Activated CD4-positive, alpha-beta T cell treated with anti-CD3 and anti-CD28 coated beads, Interleukin-2, amount 10 ng/mL, durations not matched to agents 24 days and 14 days (primary cell): Measurements from ENCODE around the gene ZNF362. TPM values are rescaled to one million over a fixed set of nuclear protein-coding genes. Genes with fewer than 3 reads are reported as not detected.
A peak's percentile ranks its signal among the peaks of the same experiment; 100 is the strongest.
"Not testable (repeated sequence)": the region's sequence is repeated elsewhere in the genome, so short reads cannot be mapped to it uniquely, and the experiment has no call there.

Experiments used
- DNase-seq: peaks from one replicate; pipeline ENCODE4 v3.0.0; 2022
- H3K27ac Mint-ChIP-seq: one replicate; pipeline ENCODE4 v1.8.0; 2022; ENCODE audit warnings: mild to moderate bottlenecking, mixed read lengths
- H3K27me3 Mint-ChIP-seq: one replicate; pipeline ENCODE4 v1.8.0; 2022; ENCODE audit warnings: mixed read lengths
- H3K36me3 Mint-ChIP-seq: one replicate; pipeline ENCODE4 v1.8.0; 2022; ENCODE audit warnings: low read depth, mild to moderate bottlenecking, mixed read lengths
- H3K4me1 Mint-ChIP-seq: one replicate; pipeline ENCODE4 v1.8.0; 2021; ENCODE audit warnings: mixed read lengths
- H3K4me3 Mint-ChIP-seq: one replicate; pipeline ENCODE4 v1.8.0; 2022; ENCODE audit warnings: mild to moderate bottlenecking, moderate library complexity, mixed read lengths
- H3K9me3 Mint-ChIP-seq: one replicate; pipeline ENCODE4 v1.8.0; 2021; ENCODE audit warnings: mixed read lengths
- intact Hi-C: fragments of 100-400 bp; cut with micrococcal nuclease; formaldehyde crosslinking; loops from one replicate; pipeline ENCODE4 v1.15.1; 2023
- total RNA-seq: library from RNA; stranded (reverse); gene quantifications from 2 replicates; pipeline ENCODE4 v1.2.3, GENCODE V29; 2022

Gene ZNF362
- total RNA-seq, 1 donor from 2014 or later, result 13.3 TPM

DNA sequence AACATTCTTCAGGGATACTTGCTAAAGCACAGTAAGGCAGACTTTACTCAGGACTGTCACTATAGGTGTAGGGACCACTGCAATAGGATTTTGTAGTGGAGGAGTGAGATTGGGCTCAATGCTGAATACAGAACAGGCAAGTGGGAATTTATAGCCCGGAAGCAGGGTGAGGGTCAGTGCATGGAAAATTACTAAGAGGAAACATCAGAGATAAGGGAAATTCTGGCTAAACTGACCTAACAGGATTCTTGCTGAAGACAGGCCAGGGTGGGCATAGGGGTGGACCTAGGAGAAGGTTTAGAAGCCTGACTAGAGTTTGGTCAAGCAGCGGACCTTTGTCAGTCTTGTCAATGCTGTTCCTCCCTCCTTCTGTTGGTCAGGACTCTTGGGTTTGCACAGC lies 20.8 kb upstream of the ZNF362 start:
- no peak for DNase-seq
- Mint-ChIP-seq H3K27me3 (peaks cover 8% of the 10 kb centered on the region), H3K9me3 (no peaks in the 10 kb centered on the region), H3K27ac (no peak overlapping the region), H3K36me3 (no peaks in the 10 kb centered on the region), H3K4me3 (no peak overlapping the region), H3K4me1 (peaks cover 6% of the 10 kb centered on the region)
- intact Hi-C loops, result no loop called here

DNA sequence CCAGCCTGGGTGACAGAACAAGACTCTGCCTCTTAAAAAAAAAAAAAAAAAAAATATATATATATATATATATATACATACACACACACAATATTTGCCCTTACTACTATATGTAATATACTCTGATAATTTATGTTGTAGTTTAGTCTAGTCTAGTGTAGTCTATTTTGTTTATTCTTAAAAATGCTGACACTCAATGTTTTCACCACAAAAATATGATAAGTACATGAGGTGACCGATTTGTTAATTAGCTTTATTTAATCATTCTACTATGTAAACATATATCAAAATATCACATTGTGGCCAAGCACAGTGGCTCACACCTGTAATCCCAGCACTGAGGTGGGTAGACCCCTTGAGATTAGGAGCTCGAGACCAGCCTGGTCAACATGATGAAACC lies 19.8 kb upstream of the ZNF362 start:
- H3K27me3 Mint-ChIP-seq, result peaks cover 12% of the 10 kb centered on the region
- H3K4me1 Mint-ChIP-seq, result peaks cover 6% of the 10 kb centered on the region
- intact Hi-C loops, result no loop called here
- H3K9me3 Mint-ChIP-seq, result no peaks in the 10 kb centered on the region
- no peak overlapping the region for H3K4me3 Mint-ChIP-seq
- DNase-seq, result no peak
- H3K36me3 Mint-ChIP-seq, result no peaks in the 10 kb centered on the region
- H3K27ac Mint-ChIP-seq, result no peak overlapping the region

GRCh38 chr1:33237579-33237978 lies 18.7 kb upstream of the ZNF362 start:
- H3K9me3 Mint-ChIP-seq, result no peaks in the 10 kb centered on the region
- H3K27me3 Mint-ChIP-seq, result peaks cover 19% of the 10 kb centered on the region
- H3K36me3 Mint-ChIP-seq, result no peaks in the 10 kb centered on the region
- intact Hi-C loops, result no loop called here
- peaks cover 6% of the 10 kb centered on the region for H3K4me1 Mint-ChIP-seq
- H3K4me3 Mint-ChIP-seq, result no peak overlapping the region
- H3K27ac Mint-ChIP-seq, result no peak overlapping the region
- DNase-seq, result peak; percentile 71

- peaks cover 19% of the 10 kb centered on the region for H3K27me3 Mint-ChIP-seq
- H3K27ac Mint-ChIP-seq, H3K4me1 Mint-ChIP-seq, DNase-seq, intact Hi-C loops, H3K36me3 Mint-ChIP-seq, H3K4me3 Mint-ChIP-seq, H3K9me3 Mint-ChIP-seq: not testable (repeated sequence)
Measured at GRCh38 chr1:33238194-33238724, 18.0 kb upstream of the ZNF362 start.

GRCh38 chr1:33239410-33239809 lies 16.9 kb upstream of the ZNF362 start:
- H3K36me3 Mint-ChIP-seq, DNase-seq, intact Hi-C loops, H3K4me3 Mint-ChIP-seq, H3K4me1 Mint-ChIP-seq, H3K27ac Mint-ChIP-seq, H3K9me3 Mint-ChIP-seq: not testable (repeated sequence)
- peaks cover 19% of the 10 kb centered on the region for H3K27me3 Mint-ChIP-seq

DNA sequence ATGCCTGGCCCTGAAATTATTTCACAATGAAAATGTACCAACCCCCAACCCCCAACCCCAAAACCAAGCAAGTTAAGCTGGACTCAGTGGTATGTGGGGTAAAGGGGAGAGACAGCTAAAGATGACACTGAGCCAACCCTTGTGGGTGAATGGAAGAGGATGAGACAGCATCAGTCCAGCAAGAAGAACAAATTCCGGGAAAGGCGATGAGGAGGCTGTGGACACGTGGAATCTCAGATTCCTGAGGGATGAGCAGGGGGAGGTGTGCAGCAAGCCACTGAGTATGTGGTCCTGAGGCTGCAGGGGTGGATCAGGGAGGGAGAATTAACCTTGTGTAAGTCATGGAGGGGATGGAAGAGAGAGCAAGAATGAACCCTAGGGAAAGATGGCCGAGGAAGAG lies 14.4 kb upstream of the ZNF362 start:
- no peak overlapping the region for H3K4me3 Mint-ChIP-seq
- intact Hi-C loops, result no loop called here

DNA sequence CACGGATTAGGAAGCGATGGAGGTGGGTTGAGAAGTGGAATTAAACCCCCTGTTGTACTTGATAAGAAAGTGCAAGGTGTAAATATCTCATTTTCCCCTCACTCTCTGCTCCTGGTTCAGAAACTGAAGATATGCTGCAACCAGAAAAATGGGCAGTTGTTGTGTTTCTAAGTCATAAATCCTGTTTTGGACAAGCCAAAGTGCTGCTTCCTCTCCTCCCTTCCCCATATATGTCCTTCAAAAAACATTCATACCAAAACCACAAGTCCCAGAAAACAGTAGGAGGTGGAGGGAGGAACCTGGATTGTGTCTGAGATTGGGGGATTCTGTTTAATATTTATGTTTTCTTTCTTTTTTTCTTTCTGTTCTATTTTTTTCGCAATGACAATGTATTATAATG lies 13.6 kb upstream of the ZNF362 start:
- intact Hi-C loops, result no loop called here
- no peaks in the 10 kb centered on the region for H3K9me3 Mint-ChIP-seq
- peaks cover 20% of the 10 kb centered on the region for H3K27me3 Mint-ChIP-seq
- peaks cover under 1% of the 10 kb centered on the region for H3K4me1 Mint-ChIP-seq
- no peak for DNase-seq
- no peak overlapping the region for H3K4me3 Mint-ChIP-seq
- no peak overlapping the region for H3K27ac Mint-ChIP-seq
- H3K36me3 Mint-ChIP-seq, result no peaks in the 10 kb centered on the region

More for the DNA sequence above, 14.4 kb upstream of the ZNF362 start:
- peaks cover 6% of the 10 kb centered on the region for H3K4me1 Mint-ChIP-seq
- no peak for DNase-seq
- no peaks in the 10 kb centered on the region for H3K9me3 Mint-ChIP-seq
- no peak overlapping the region for H3K27ac Mint-ChIP-seq
- H3K36me3 Mint-ChIP-seq, result no peaks in the 10 kb centered on the region
- H3K27me3 Mint-ChIP-seq, result peaks cover 20% of the 10 kb centered on the region

DNA sequence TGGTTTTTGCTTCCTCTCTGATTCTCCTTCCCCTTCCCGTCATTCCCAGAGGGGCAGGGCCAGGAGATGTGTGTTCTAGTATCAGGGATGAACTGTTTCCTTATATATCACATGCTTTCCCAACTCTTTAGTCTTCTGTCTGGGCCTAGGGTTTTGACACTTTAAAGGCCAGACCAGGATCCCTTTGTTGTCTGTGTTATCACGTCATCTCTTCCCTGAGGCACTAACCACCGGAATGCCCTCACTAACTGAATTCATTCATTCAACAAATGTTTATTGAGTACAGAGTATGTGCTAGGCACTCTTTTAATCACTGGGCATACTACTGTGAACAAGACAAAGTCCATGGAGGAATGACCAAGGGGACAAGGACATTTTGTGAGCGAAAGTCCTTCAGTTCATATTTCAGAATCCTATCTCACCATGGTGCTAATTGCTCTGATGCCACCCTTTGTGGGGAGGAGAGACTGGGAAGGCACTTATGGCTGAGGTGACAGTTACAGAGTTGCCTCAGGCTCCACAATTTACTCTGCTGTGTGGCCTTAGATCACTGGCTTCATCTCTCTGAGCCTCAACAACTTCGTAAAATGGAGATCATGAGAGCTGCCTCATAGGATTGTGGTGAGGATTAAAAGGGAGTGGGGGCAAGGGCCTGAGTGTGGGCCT lies 12.0 kb upstream of the ZNF362 start:
- Mint-ChIP-seq H3K4me3 (no peak overlapping the region), H3K36me3 (no peaks in the 10 kb centered on the region), H3K27me3 (peaks cover 28% of the 10 kb centered on the region), H3K4me1 (no peaks in the 10 kb centered on the region), H3K27ac (no peak overlapping the region), H3K9me3 (peaks cover 4% of the 10 kb centered on the region)
- DNase-seq, result no peak
- intact Hi-C loops, result no loop called here

DNA sequence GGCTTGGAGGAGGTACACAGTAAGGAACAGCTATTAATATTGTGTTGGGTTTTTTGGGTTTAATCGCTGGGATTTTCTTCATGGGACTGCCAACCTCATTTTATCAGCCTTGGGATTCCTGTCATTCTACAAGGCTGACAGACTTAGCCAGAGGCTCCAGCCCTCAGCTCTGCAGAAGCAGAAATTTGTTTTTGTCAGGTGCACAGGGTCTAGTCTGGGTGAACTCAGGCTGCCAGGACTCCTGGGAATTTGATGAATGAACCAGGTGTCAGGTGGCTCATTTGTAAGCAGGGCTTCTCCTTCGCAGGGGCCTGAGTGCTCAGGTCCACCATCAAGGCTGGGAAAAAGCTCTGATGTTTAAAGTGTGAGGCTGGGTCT lies 11.5 kb upstream of the ZNF362 start:
- Mint-ChIP-seq H3K4me1 (no peaks in the 10 kb centered on the region), H3K27ac (no peak overlapping the region), H3K36me3 (no peaks in the 10 kb centered on the region), H3K9me3 (peaks cover 4% of the 10 kb centered on the region), H3K4me3 (no peak overlapping the region), H3K27me3 (peaks cover 32% of the 10 kb centered on the region)
- intact Hi-C loops, result no loop called here
- DNase-seq, result no peak

DNA sequence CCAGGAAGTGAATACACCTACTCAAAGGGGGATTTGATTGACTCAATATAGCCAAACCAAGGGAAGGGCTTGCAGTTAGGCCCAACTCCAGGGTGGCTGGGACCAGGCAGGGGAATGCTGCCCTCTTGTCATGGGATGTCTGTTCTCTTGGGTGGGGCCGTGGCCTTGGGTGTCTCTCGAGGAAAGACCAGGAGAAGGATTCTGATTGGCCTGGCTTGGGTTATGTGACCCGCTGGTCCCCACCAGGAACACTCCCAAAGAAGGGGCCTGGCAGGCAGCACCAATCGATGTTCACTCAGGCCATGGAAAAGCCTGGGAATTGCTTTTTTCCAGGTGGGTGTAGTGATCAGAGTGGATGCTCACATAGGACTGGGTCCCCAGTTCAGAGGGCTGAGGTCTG lies 10.1 kb upstream of the ZNF362 start:
- Mint-ChIP-seq H3K4me3 (no peak overlapping the region), H3K9me3 (peaks cover 4% of the 10 kb centered on the region), H3K27me3 (peaks cover 25% of the 10 kb centered on the region), H3K4me1 (no peaks in the 10 kb centered on the region), H3K36me3 (no peaks in the 10 kb centered on the region), H3K27ac (no peak overlapping the region)
- no peak for DNase-seq
- intact Hi-C loops, result no loop called here

GRCh38 chr1:33247545-33247944 lies 8.7 kb upstream of the ZNF362 start:
- peaks cover 19% of the 10 kb centered on the region for H3K27me3 Mint-ChIP-seq
- no peak overlapping the region for H3K4me3 Mint-ChIP-seq
- no peaks in the 10 kb centered on the region for H3K36me3 Mint-ChIP-seq
- H3K27ac Mint-ChIP-seq, result no peak overlapping the region
- H3K9me3 Mint-ChIP-seq, result peaks cover 4% of the 10 kb centered on the region
- H3K4me1 Mint-ChIP-seq, result no peaks in the 10 kb centered on the region
- intact Hi-C loops, result no loop called here
- DNase-seq, result no peak

- no peaks in the 10 kb centered on the region for H3K4me1 Mint-ChIP-seq
- no peak overlapping the region for H3K27ac Mint-ChIP-seq
- DNase-seq, result no peak
- no peaks in the 10 kb centered on the region for H3K36me3 Mint-ChIP-seq
- H3K9me3 Mint-ChIP-seq, result peaks cover 4% of the 10 kb centered on the region
- intact Hi-C loops, result no loop called here
- H3K4me3 Mint-ChIP-seq, result no peak overlapping the region
- peaks cover 20% of the 10 kb centered on the region for H3K27me3 Mint-ChIP-seq
Measured at GRCh38 chr1:33248244-33248643, 8.0 kb upstream of the ZNF362 start.

DNA sequence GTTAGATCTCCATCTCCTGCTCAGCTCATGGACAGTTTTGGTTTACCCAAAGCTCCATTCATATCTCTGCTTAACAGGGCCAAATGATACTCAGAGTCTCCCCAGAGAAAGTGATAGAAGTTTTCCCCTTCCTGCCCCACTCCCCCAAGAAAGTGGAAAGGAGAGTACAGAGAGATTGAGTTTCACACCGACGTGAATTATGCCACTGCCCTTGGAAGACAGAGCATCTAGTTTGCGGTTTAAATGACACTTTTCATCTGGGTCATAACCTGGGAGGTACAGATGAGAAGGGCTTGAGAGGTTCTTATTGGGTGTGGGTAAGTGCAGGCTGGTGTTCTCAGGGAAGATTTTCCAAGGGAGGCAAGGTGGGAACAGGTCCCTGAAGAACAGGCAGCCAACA lies 6.9 kb upstream of the ZNF362 start:
- intact Hi-C loops, result no loop called here
- H3K4me3 Mint-ChIP-seq, result no peak overlapping the region

GRCh38 chr1:33250217-33250616 lies 6.1 kb upstream of the ZNF362 start:
- H3K27me3 Mint-ChIP-seq, result peaks cover 20% of the 10 kb centered on the region

More for the DNA sequence above, 6.9 kb upstream of the ZNF362 start:
- Mint-ChIP-seq H3K9me3 (peaks cover 4% of the 10 kb centered on the region), H3K27ac (no peak overlapping the region), H3K36me3 (no peaks in the 10 kb centered on the region), H3K27me3 (peaks cover 20% of the 10 kb centered on the region), H3K4me1 (no peaks in the 10 kb centered on the region)
- DNase-seq, result no peak

DNA sequence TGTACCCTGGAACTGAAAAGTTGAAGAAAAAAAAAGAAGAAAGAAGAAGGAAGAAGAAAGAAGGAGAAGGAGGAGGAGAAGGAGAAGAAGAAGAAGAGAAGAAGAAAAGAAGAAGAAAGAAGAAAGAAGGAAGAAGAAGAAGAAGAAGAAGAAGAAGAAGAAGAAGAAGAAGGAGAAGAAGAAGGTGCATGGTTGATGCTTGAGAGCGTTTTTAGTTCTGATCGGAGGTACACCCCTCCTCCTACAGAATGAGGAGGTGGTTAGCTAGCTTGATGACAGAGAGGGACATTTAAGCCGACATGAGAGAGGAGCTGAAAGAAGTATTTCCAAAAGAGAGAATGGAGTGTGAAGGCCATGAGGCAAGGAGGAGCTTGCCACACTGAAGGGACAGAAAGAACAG lies 5.6 kb upstream of the ZNF362 start:
- H3K9me3 Mint-ChIP-seq, result peaks cover 4% of the 10 kb centered on the region
- no peaks in the 10 kb centered on the region for H3K36me3 Mint-ChIP-seq
- no peak for DNase-seq
- H3K4me1 Mint-ChIP-seq, result no peaks in the 10 kb centered on the region
- intact Hi-C loops, result no loop called here
- H3K4me3 Mint-ChIP-seq, result no peak overlapping the region
- no peak overlapping the region for H3K27ac Mint-ChIP-seq
- peaks cover 20% of the 10 kb centered on the region for H3K27me3 Mint-ChIP-seq

More at GRCh38 chr1:33250217-33250616, 6.1 kb upstream of the ZNF362 start:
- Mint-ChIP-seq H3K4me1 (no peaks in the 10 kb centered on the region), H3K9me3 (peaks cover 4% of the 10 kb centered on the region), H3K36me3 (no peaks in the 10 kb centered on the region), H3K4me3 (no peak overlapping the region), H3K27ac (no peak overlapping the region)
- intact Hi-C loops, result no loop called here
- DNase-seq, result no peak
